ENCODE measurements around the gene WDR64.

GRCh38 chr1:241808265-241808664 is 156.2 kb downstream of the WDR64 start:
- TF ChIP-seq CTCF (conservative IDR thresholded peaks at IDR 0.05) (no peak), EZH2 (IDR thresholded peaks at IDR 0.05; ENCODE audit: low read depth) (no peak)
